Vagina (tissue), 2 donors: ENCODE data around the gene SRSF2.

ENCODE experiments used
- POLR2A ChIP-seq, 2 donors: fragments of 450-650 bp; IDR thresholded peaks; one replicate each; pipeline ENCODE4 v1.6.1; 2017; ENCODE audit warnings: antibody characterized with exemption in 2 of 2, mild to moderate bottlenecking in 2 of 2, moderate library complexity in 2 of 2
- POLR2AphosphoS5 ChIP-seq, 2 donors: sonication (generic); formaldehyde crosslinking; IDR thresholded peaks; one replicate each; pipeline ENCODE4 v1.9.0; 2017; ENCODE audit warnings: antibody characterized with exemption in 2 of 2, mild to moderate bottlenecking in 2 of 2, low read depth in 1 of 2; ENCODE audit not compliant: insufficient read depth in 1 of 2
- TF ChIP-seq, protein P1 (sequence below), 3 experiments: fragments of 450-650 bp in 2 of 3; fragments of 200-600 bp in 1 of 3; sonication (generic) in 1 of 3; IDR thresholded peaks; one replicate each; pipeline ENCODE4 v1.5.1; 2017 to 2019; ENCODE audit warnings: antibody characterized with exemption in 3 of 3, mild to moderate bottlenecking in 2 of 3, moderate library complexity in 2 of 3

- TF ChIP-seq, protein P1, sequence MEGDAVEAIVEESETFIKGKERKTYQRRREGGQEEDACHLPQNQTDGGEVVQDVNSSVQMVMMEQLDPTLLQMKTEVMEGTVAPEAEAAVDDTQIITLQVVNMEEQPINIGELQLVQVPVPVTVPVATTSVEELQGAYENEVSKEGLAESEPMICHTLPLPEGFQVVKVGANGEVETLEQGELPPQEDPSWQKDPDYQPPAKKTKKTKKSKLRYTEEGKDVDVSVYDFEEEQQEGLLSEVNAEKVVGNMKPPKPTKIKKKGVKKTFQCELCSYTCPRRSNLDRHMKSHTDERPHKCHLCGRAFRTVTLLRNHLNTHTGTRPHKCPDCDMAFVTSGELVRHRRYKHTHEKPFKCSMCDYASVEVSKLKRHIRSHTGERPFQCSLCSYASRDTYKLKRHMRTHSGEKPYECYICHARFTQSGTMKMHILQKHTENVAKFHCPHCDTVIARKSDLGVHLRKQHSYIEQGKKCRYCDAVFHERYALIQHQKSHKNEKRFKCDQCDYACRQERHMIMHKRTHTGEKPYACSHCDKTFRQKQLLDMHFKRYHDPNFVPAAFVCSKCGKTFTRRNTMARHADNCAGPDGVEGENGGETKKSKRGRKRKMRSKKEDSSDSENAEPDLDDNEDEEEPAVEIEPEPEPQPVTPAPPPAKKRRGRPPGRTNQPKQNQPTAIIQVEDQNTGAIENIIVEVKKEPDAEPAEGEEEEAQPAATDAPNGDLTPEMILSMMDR (IDR thresholded peaks at IDR 0.05) = no peak
- TF ChIP-seq POLR2AphosphoS5 (IDR thresholded peaks at IDR 0.05; ENCODE audit: insufficient read depth in 1 of 2, low read depth in 1 of 2) (no peak), POLR2A (IDR thresholded peaks at IDR 0.05) (no peak)
Measured at GRCh38 chr17:76714336-76714735, 22.8 kb downstream of the SRSF2 start.
